HCT116 (cell line): ENCODE measurements around the gene NHSL2.

Source experiments
- EGR1 ChIP-seq: IDR thresholded peaks from 2 replicates; pipeline ENCODE4 v1.6.1; 2012; ENCODE audit warnings: low read depth
- EZH2 ChIP-seq: fragments of 200-600 bp; sonication (generic); IDR thresholded peaks from 2 replicates; pipeline ENCODE4 v1.6.1; 2017; ENCODE audit warnings: antibody characterized with exemption, mixed run types
- POLR2A ChIP-seq: IDR thresholded peaks from 2 replicates; pipeline ENCODE4 v1.7.0; 2011; ENCODE audit warnings: borderline replicate concordance; ENCODE audit not compliant: insufficient read depth, insufficient read length; ENCODE audit errors: extremely low read depth
- POLR2AphosphoS5 ChIP-seq: IDR thresholded peaks from 2 replicates; pipeline ENCODE4 v1.6.1; 2011; ENCODE audit warnings: mild to moderate bottlenecking, low read depth, low read length, moderate library complexity
- SIN3A ChIP-seq: IDR thresholded peaks from 2 replicates; pipeline ENCODE4 v1.6.1; 2012; ENCODE audit warnings: low read depth
- SP1 ChIP-seq: IDR thresholded peaks from 2 replicates; pipeline ENCODE4 v1.6.1; 2012; ENCODE audit warnings: low read depth
- YY1 ChIP-seq: IDR thresholded peaks from 2 replicates; pipeline ENCODE4 v1.6.1; 2011; ENCODE audit warnings: low read length, low read depth, moderate library complexity, mild to moderate bottlenecking; ENCODE audit not compliant: insufficient replicate concordance; ENCODE audit errors: extremely low read depth
- ZFX ChIP-seq: fragments of 450-650 bp; IDR thresholded peaks from 2 replicates; pipeline ENCODE4 v1.6.1; 2017
- TF ChIP-seq, protein P1 (sequence below), 3 experiments: fragments of 200-600 bp in 1 of 3; sonication (generic) in 1 of 3; IDR thresholded peaks in 2 of 3; conservative IDR thresholded peaks in 1 of 3; 2 replicates each; pipeline ENCODE4 v1.5.1; 2012 to 2017; ENCODE audit warnings: low read depth in 2 of 3, low read length in 2 of 3, antibody characterized with exemption in 1 of 3, borderline replicate concordance in 1 of 3, control low read depth in 1 of 3, mild to moderate bottlenecking in 1 of 3, mixed read lengths in 1 of 3, mixed run types in 1 of 3, moderate library complexity in 1 of 3; ENCODE audit not compliant: insufficient read depth in 1 of 3
- TF ChIP-seq, protein P2 (sequence below): IDR thresholded peaks from 2 replicates; pipeline ENCODE4 v1.6.1; 2012
- TF ChIP-seq, protein P3 (sequence below): IDR thresholded peaks from 2 replicates; pipeline ENCODE4 v1.6.1; 2011; ENCODE audit warnings: mild to moderate bottlenecking, low read length, moderate library complexity; ENCODE audit not compliant: insufficient replicate concordance; ENCODE audit errors: extremely low read depth
- TF ChIP-seq, protein P4 (sequence below): IDR thresholded peaks from 2 replicates; pipeline ENCODE4 v1.6.1; 2012

DNA sequence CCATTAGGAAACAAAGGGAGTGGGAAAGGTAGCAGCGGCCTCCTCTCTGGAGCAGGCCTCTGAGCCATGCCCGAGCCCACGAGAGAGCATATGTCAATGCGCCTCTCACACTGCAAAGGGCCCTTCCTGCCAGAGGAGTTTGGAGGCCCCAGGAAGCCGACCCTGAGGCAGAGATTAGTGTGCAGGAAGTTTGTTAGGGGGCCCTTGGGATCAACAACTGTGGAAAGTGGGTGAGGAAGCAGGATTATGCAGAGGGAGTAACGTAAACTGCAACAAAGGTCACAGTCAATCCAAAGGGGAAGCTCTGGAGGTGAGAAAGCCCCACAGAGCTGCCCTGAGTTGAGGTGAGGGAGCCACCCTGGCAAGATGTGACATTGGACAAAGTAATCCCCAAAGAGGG, 203.7 kb downstream of the NHSL2 start:
- TF ChIP-seq, protein P1, sequence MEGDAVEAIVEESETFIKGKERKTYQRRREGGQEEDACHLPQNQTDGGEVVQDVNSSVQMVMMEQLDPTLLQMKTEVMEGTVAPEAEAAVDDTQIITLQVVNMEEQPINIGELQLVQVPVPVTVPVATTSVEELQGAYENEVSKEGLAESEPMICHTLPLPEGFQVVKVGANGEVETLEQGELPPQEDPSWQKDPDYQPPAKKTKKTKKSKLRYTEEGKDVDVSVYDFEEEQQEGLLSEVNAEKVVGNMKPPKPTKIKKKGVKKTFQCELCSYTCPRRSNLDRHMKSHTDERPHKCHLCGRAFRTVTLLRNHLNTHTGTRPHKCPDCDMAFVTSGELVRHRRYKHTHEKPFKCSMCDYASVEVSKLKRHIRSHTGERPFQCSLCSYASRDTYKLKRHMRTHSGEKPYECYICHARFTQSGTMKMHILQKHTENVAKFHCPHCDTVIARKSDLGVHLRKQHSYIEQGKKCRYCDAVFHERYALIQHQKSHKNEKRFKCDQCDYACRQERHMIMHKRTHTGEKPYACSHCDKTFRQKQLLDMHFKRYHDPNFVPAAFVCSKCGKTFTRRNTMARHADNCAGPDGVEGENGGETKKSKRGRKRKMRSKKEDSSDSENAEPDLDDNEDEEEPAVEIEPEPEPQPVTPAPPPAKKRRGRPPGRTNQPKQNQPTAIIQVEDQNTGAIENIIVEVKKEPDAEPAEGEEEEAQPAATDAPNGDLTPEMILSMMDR (IDR thresholded peaks at IDR 0.05 in 2 of 3, conservative IDR thresholded peaks at IDR 0.05 in 1 of 3; ENCODE audit: borderline replicate concordance in 1 of 3, insufficient read depth in 1 of 3, low read depth in 2 of 3, low read length in 2 of 3): no peak
- TF ChIP-seq SP1: no peak
- TF ChIP-seq, protein P2, sequence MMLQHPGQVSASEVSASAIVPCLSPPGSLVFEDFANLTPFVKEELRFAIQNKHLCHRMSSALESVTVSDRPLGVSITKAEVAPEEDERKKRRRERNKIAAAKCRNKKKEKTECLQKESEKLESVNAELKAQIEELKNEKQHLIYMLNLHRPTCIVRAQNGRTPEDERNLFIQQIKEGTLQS: no peak
- TF ChIP-seq POLR2AphosphoS5: no peak
- TF ChIP-seq POLR2A: no peak
- no peak for TF ChIP-seq SIN3A
- TF ChIP-seq, protein P3, sequence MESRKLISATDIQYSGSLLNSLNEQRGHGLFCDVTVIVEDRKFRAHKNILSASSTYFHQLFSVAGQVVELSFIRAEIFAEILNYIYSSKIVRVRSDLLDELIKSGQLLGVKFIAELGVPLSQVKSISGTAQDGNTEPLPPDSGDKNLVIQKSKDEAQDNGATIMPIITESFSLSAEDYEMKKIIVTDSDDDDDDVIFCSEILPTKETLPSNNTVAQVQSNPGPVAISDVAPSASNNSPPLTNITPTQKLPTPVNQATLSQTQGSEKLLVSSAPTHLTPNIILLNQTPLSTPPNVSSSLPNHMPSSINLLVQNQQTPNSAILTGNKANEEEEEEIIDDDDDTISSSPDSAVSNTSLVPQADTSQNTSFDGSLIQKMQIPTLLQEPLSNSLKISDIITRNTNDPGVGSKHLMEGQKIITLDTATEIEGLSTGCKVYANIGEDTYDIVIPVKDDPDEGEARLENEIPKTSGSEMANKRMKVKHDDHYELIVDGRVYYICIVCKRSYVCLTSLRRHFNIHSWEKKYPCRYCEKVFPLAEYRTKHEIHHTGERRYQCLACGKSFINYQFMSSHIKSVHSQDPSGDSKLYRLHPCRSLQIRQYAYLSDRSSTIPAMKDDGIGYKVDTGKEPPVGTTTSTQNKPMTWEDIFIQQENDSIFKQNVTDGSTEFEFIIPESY: no peak
- TF ChIP-seq EZH2: no peak
- TF ChIP-seq, protein P4, sequence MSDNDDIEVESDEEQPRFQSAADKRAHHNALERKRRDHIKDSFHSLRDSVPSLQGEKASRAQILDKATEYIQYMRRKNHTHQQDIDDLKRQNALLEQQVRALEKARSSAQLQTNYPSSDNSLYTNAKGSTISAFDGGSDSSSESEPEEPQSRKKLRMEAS: no peak
- no peak for TF ChIP-seq EGR1
- TF ChIP-seq YY1: no peak
- TF ChIP-seq ZFX: no peak
